Neural progenitor cell (in vitro differentiated cells): ENCODE measurements around the gene DCUN1D4.

Experiments
- CTCF ChIP-seq: fragments of 200-600 bp; sonication (generic); IDR thresholded peaks from 2 replicates; pipeline ENCODE4 v1.5.1; 2017; ENCODE audit warnings: antibody characterized with exemption, mild to moderate bottlenecking
- EZH2 ChIP-seq: fragments of 200-600 bp; sonication (generic); IDR thresholded peaks from 2 replicates; pipeline ENCODE4 v1.6.1; 2017; ENCODE audit warnings: antibody characterized with exemption, mild to moderate bottlenecking, moderate library complexity
- EZH2phosphoT487 ChIP-seq: fragments of 200-600 bp; sonication (generic); IDR thresholded peaks from 2 replicates; pipeline ENCODE4 v1.6.1; 2017; ENCODE audit warnings: antibody characterized with exemption

- no peak for TF ChIP-seq CTCF
- TF ChIP-seq EZH2: no peak
- no peak for TF ChIP-seq EZH2phosphoT487
These were observed 12.3 kb downstream of the DCUN1D4 start for GRCh38 chr4:51855270-51855669.
